ENCODE results near the gene FTL.
"Not testable (repeated sequence)": the region's sequence is repeated elsewhere in the genome, so short reads cannot be mapped to it uniquely, and the experiment has no call there.

FTL gene

GRCh38 chr19:48965040-48965805, at the start of gene FTL:
Gene FTL, plus strand, starts transcription at chr19:48965309. Its CDS starts 199 bp downstream, at chr19:48965508.
- H3K4me3 ChIP-seq (ENCODE audit: low read depth, low read length), result peak within 1 kb of the TSS; percentile 97
- H3K27me3 ChIP-seq (ENCODE audit: insufficient read depth, low read length), result no peaks in the 10 kb centered on the region
- H3K36me3 ChIP-seq (ENCODE audit: insufficient read depth, low read length), result peaks cover 16% of the 10 kb centered on the region
- H3K4me1 ChIP-seq (ENCODE audit: control insufficient read depth, insufficient read depth, low read length, unreplicated experiment), result peaks cover 21% of the 10 kb centered on the region
- H3K27ac ChIP-seq (ENCODE audit: low read depth, low read length), result peak within 1 kb of the TSS; percentile 85
- peaks cover 19% of the 10 kb centered on the region for H3K79me2 ChIP-seq (ENCODE audit: control insufficient read depth, insufficient read depth, low read length, unreplicated experiment)
- no peak within 1 kb of the TSS for H2AFZ ChIP-seq (ENCODE audit: low read length, unreplicated experiment)

DNA sequence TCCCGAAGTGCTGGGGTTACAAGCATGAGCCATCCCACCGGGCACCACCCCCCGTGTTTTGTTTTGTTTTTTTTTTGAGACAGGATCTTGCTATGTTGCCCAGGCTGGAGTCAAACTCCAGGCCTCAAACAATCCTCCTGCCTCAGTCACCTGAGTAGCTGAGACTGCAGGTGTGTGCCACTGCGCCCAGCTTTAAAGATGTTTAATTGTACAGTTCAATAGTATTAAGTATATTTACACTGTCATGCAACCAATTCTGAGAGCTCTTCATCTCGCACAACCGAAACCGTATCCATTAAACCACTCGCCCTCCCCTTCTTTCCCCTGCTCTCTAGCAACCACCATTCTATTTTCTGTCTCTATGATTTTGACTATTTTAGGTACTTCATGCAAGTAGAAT, 49.4 kb upstream of the FTL start:
- H3K4me1 ChIP-seq (ENCODE audit: control insufficient read depth, insufficient read depth, low read length, unreplicated experiment), result no peaks in the 10 kb centered on the region
- H2AFZ ChIP-seq (ENCODE audit: low read length, unreplicated experiment), result no peak overlapping the region
- H3K4me3 ChIP-seq (ENCODE audit: low read depth, low read length), result no peak overlapping the region
- no peak overlapping the region for H3K27ac ChIP-seq (ENCODE audit: low read depth, low read length)
- H3K27me3 ChIP-seq (ENCODE audit: insufficient read depth, low read length), result no peaks in the 10 kb centered on the region
- peaks cover 3% of the 10 kb centered on the region; the same call in 1 of the 2 replicates for H3K36me3 ChIP-seq (ENCODE audit: insufficient read depth, low read length)
- H3K79me2 ChIP-seq (ENCODE audit: control insufficient read depth, insufficient read depth, low read length, unreplicated experiment), result no peaks in the 10 kb centered on the region

DNA sequence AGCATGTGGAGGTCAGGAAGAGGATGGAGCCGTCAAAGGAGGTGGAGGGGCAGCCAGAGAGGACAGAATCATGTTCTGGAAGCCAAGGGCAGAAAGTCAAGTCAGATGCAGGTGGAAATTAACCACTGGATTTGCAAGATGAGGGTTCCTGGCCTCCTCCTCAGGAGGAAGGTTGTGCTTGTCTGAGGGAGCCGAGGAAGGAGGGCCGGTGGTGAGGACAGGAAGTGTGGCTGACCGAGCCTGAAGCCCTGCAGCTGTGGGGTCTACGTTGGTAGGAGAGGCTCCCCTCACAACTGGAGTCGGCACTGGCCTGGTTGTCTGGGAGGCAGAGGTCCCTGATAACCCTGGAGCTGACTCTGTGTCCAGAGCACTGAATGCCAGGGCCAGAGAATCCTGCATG, 47.0 kb upstream of the FTL start:
- Histone ChIP-seq H3K79me2 (ENCODE audit: control insufficient read depth, insufficient read depth, low read length, unreplicated experiment) (no peaks in the 10 kb centered on the region), H3K4me3 (ENCODE audit: low read depth, low read length) (no peak overlapping the region), H3K27ac (ENCODE audit: low read depth, low read length) (no peak overlapping the region), H3K4me1 (ENCODE audit: control insufficient read depth, insufficient read depth, low read length, unreplicated experiment) (no peaks in the 10 kb centered on the region), H2AFZ (ENCODE audit: low read length, unreplicated experiment) (no peak overlapping the region), H3K27me3 (ENCODE audit: insufficient read depth, low read length) (no peaks in the 10 kb centered on the region), H3K36me3 (ENCODE audit: insufficient read depth, low read length) (no peaks in the 10 kb centered on the region)

DNA sequence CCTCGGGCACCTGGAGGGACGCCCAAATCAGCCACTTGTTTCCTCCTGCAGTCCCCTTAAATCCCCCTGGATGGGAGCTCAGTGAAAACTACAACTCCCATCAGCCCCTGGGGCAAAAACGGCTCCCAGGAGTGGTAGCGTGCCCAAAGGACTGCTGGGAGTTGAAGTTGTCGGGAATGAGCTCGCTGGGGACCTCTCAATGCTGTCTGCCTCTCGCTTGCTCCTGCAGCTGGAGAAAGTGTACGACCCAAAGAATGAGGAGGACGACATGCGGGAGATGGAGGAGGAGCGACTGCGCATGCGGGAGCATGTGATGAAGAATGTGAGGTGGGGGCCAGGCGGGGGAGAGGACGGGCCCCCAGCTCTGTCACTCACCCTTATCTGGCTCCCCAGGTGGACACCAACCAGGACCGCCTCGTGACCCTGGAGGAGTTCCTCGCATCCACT, 46.3 kb upstream of the FTL start:
- Histone ChIP-seq H3K79me2 (ENCODE audit: control insufficient read depth, insufficient read depth, low read length, unreplicated experiment) (no peaks in the 10 kb centered on the region), H3K4me1 (ENCODE audit: control insufficient read depth, insufficient read depth, low read length, unreplicated experiment) (no peaks in the 10 kb centered on the region), H3K27ac (ENCODE audit: low read depth, low read length) (no peak overlapping the region), H2AFZ (ENCODE audit: low read length, unreplicated experiment) (no peak overlapping the region), H3K27me3 (ENCODE audit: insufficient read depth, low read length) (no peaks in the 10 kb centered on the region), H3K36me3 (ENCODE audit: insufficient read depth, low read length) (no peaks in the 10 kb centered on the region), H3K4me3 (ENCODE audit: low read depth, low read length) (no peak overlapping the region)

DNA sequence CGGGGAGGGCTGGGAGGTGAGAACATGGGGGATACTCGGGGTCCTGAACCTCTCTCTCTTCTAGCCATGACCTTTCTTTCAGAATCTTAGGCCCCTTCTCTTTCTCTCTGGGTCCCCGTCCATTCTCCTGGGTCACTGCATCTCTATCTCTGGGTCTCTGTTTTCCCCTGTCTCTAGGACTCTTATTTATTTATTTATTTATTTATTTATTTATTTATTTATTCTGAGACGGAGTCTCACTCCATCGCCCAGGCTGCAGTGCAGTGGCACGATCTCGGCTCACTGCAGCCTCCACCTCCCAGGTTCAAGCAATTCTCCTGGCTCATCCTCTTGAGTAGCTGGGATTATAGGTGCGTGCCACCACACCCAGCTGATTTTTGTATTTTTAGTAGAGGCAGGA, 45.8 kb upstream of the FTL start:
- not testable (repeated sequence) for H3K4me1 ChIP-seq (ENCODE audit: control insufficient read depth, insufficient read depth, low read length, unreplicated experiment); H3K27ac ChIP-seq (ENCODE audit: low read depth, low read length); H2AFZ ChIP-seq (ENCODE audit: low read length, unreplicated experiment); H3K4me3 ChIP-seq (ENCODE audit: low read depth, low read length); H3K36me3 ChIP-seq (ENCODE audit: insufficient read depth, low read length); H3K79me2 ChIP-seq (ENCODE audit: control insufficient read depth, insufficient read depth, low read length, unreplicated experiment); H3K27me3 ChIP-seq (ENCODE audit: insufficient read depth, low read length)

DNA sequence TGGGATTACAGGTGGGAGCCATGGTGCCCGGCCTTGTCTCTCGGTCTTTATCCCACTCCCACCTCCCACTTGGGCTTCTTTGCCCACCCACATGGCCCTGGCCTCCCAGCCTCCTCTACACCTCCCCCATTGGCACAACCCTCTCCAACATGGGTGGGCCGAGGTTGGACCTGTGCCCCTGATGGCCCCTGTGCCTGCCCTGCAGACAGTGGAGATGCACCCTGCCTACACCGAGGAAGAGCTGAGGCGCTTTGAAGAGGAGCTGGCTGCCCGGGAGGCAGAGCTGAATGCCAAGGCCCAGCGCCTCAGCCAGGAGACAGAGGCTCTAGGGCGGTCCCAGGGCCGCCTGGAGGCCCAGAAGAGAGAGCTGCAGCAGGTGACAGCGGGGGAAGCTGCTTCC, 44.2 kb upstream of the FTL start:
- Histone ChIP-seq H3K36me3 (ENCODE audit: insufficient read depth, low read length) (no peaks in the 10 kb centered on the region), H3K4me3 (ENCODE audit: low read depth, low read length) (no peak overlapping the region), H3K79me2 (ENCODE audit: control insufficient read depth, insufficient read depth, low read length, unreplicated experiment) (no peaks in the 10 kb centered on the region), H3K4me1 (ENCODE audit: control insufficient read depth, insufficient read depth, low read length, unreplicated experiment) (peaks cover 11% of the 10 kb centered on the region), H3K27ac (ENCODE audit: low read depth, low read length) (no peak overlapping the region), H2AFZ (ENCODE audit: low read length, unreplicated experiment) (no peak overlapping the region), H3K27me3 (ENCODE audit: insufficient read depth, low read length) (no peaks in the 10 kb centered on the region)

DNA sequence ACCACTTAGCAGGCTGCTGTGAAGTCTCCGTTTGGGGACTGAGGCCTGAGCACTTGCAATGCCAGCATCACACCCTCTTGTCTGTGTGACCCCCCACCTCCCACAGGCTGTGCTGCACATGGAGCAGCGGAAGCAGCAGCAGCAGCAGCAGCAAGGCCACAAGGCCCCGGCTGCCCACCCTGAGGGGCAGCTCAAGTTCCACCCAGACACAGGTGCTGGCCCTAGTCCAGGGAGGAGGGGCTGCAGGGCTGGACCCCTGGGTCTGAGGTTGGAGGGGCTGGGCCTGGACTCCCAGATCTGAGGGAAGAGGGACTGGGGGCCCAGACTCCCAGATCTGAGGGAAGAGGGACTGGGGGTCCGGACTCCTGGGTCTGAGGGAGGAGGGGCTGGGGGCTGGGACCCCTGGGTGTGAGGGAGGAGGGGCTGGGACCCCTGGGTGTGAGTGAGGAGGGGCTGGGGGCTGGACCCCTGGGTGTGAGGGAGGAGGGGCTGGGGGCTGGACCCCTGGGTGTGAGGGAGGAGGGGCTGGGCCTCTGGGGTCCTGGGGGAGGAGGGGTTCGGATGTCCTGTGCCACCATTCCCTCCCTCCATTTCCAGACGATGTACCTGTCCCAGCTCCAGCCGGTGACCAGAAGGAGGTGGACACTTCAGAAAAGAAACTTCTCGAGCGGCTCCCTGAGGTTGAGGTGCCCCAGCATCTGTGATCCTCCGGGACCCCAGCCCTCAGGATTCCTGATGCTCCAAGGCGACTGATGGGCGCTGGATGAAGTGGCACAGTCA, 43.2 kb upstream of the FTL start:
- Histone ChIP-seq H3K4me3 (ENCODE audit: low read depth, low read length) (no peak overlapping the region), H3K4me1 (ENCODE audit: control insufficient read depth, insufficient read depth, low read length, unreplicated experiment) (peaks cover 19% of the 10 kb centered on the region), H3K27me3 (ENCODE audit: insufficient read depth, low read length) (no peaks in the 10 kb centered on the region), H3K79me2 (ENCODE audit: control insufficient read depth, insufficient read depth, low read length, unreplicated experiment) (no peaks in the 10 kb centered on the region), H2AFZ (ENCODE audit: low read length, unreplicated experiment) (no peak overlapping the region), H3K36me3 (ENCODE audit: insufficient read depth, low read length) (no peaks in the 10 kb centered on the region), H3K27ac (ENCODE audit: low read depth, low read length) (no peak overlapping the region)

- H3K27ac ChIP-seq (ENCODE audit: low read depth, low read length), result no peak overlapping the region
Observed at GRCh38 chr19:48922548-48923490, 42.3 kb upstream of the FTL start.

DNA sequence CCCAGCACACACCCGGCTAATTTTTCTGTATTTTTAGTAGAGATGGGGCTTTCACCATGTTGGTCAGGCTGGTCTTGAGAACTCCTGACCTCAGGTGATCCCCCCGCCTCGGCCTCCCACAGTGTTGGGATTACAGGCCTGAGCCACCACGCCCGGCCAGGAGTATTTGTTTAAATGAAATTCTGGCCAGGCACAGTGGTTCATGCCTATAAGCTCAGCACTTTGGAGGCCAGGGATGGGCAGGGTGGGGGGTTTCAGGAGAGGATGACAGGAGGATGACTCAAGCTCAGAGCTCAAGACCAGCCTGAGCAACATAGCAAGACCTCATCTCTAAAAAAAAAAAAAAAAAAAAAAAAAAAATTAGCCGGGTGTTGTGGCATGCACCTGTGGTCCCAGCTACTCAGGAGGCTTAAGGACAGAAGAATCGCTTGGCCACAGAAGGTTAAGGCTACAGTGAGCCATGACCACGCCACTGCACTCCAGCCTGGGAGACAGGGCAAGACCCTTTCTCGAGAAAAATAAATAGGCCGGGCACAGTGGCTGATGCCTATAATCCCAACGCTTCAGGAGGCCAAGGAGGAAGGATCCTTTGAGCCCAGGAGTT, 39.8 kb upstream of the FTL start:
- H3K27me3 ChIP-seq (ENCODE audit: insufficient read depth, low read length), result no peaks in the 10 kb centered on the region
- no peak overlapping the region for H2AFZ ChIP-seq (ENCODE audit: low read length, unreplicated experiment)
- no peaks in the 10 kb centered on the region for H3K36me3 ChIP-seq (ENCODE audit: insufficient read depth, low read length)
- H3K27ac ChIP-seq (ENCODE audit: low read depth, low read length), result peak overlapping the region; percentile 59
- H3K79me2 ChIP-seq (ENCODE audit: control insufficient read depth, insufficient read depth, low read length, unreplicated experiment), result no peaks in the 10 kb centered on the region
- H3K4me1 ChIP-seq (ENCODE audit: control insufficient read depth, insufficient read depth, low read length, unreplicated experiment), result peaks cover 19% of the 10 kb centered on the region
- H3K4me3 ChIP-seq (ENCODE audit: low read depth, low read length), result no peak overlapping the region

More at GRCh38 chr19:48922548-48923490, 42.3 kb upstream of the FTL start:
- Histone ChIP-seq H3K27me3 (ENCODE audit: insufficient read depth, low read length) (no peaks in the 10 kb centered on the region), H3K4me1 (ENCODE audit: control insufficient read depth, insufficient read depth, low read length, unreplicated experiment) (peaks cover 19% of the 10 kb centered on the region), H3K4me3 (ENCODE audit: low read depth, low read length) (no peak overlapping the region), H3K36me3 (ENCODE audit: insufficient read depth, low read length) (no peaks in the 10 kb centered on the region), H2AFZ (ENCODE audit: low read length, unreplicated experiment) (no peak overlapping the region), H3K79me2 (ENCODE audit: control insufficient read depth, insufficient read depth, low read length, unreplicated experiment) (no peaks in the 10 kb centered on the region)

- H2AFZ ChIP-seq (ENCODE audit: low read length, unreplicated experiment); H3K4me3 ChIP-seq (ENCODE audit: low read depth, low read length): not testable (repeated sequence)
- peak overlapping the region; percentile 80; the same call in 1 of the 2 replicates for H3K27ac ChIP-seq (ENCODE audit: low read depth, low read length)
Observed at GRCh38 chr19:48925890-48926289, 39.2 kb upstream of the FTL start.

More at GRCh38 chr19:48925890-48926289, 39.2 kb upstream of the FTL start:
- not testable (repeated sequence) for H3K27me3 ChIP-seq (ENCODE audit: insufficient read depth, low read length); H3K36me3 ChIP-seq (ENCODE audit: insufficient read depth, low read length); H3K79me2 ChIP-seq (ENCODE audit: control insufficient read depth, insufficient read depth, low read length, unreplicated experiment)
- H3K4me1 ChIP-seq (ENCODE audit: control insufficient read depth, insufficient read depth, low read length, unreplicated experiment), result peaks cover 19% of the 10 kb centered on the region
